ENCODE data around the gene SSR4.

SSR4 gene

DNA sequence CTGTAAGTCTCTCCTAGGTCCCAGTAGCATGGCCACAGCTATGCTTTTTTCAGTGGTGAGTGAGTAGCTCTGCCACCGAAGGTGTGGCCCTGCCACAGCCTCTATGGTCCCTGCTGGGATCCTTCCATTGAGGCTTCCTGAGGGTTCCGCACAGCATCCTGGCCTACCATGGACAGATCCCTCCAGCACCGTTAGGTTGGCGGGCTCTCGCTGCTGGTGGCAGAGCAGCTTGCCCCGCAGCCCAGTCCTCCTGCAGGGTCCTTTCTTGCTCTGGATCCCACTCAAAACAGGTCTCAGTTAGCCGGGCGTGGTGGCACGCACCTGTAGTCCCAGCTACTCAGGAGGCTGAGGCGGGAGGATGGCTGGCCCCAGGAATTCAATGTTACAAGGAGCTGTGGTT is 38.3 kb downstream of the SSR4 start:
- no peak for DNase-seq (ENCODE audit: low read depth)
- H3K4me3 ChIP-seq (ENCODE audit: low read length) = no peak overlapping the region
- TF ChIP-seq, protein P1, sequence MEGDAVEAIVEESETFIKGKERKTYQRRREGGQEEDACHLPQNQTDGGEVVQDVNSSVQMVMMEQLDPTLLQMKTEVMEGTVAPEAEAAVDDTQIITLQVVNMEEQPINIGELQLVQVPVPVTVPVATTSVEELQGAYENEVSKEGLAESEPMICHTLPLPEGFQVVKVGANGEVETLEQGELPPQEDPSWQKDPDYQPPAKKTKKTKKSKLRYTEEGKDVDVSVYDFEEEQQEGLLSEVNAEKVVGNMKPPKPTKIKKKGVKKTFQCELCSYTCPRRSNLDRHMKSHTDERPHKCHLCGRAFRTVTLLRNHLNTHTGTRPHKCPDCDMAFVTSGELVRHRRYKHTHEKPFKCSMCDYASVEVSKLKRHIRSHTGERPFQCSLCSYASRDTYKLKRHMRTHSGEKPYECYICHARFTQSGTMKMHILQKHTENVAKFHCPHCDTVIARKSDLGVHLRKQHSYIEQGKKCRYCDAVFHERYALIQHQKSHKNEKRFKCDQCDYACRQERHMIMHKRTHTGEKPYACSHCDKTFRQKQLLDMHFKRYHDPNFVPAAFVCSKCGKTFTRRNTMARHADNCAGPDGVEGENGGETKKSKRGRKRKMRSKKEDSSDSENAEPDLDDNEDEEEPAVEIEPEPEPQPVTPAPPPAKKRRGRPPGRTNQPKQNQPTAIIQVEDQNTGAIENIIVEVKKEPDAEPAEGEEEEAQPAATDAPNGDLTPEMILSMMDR (conservative IDR thresholded peaks at IDR 0.05; ENCODE audit: low read depth, low read length) = no peak

DNA sequence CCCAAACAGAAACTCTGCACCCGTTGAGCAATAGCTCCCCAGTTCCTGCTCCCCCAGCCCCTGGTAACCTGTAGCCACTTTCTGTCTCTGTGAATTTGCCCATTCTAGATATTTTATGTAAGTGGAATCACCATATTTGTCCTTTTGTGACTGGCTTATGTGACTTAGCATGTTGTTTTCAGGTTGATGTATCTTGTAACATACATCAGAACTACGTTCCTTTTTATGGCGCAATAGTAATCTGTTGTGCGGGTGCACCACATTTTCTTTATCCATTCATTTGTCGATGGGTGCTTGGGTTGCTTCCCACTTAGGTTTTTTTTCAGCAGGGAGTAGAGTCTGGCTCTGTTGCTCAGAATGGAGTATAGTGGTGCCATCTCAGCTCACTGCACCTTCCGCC is 42.5 kb downstream of the SSR4 start:
- no peak overlapping the region for H3K4me3 ChIP-seq (ENCODE audit: low read length)
- TF ChIP-seq, protein P1 (conservative IDR thresholded peaks at IDR 0.05; ENCODE audit: low read depth, low read length) = no peak
- no peak for DNase-seq (ENCODE audit: low read depth)

DNA sequence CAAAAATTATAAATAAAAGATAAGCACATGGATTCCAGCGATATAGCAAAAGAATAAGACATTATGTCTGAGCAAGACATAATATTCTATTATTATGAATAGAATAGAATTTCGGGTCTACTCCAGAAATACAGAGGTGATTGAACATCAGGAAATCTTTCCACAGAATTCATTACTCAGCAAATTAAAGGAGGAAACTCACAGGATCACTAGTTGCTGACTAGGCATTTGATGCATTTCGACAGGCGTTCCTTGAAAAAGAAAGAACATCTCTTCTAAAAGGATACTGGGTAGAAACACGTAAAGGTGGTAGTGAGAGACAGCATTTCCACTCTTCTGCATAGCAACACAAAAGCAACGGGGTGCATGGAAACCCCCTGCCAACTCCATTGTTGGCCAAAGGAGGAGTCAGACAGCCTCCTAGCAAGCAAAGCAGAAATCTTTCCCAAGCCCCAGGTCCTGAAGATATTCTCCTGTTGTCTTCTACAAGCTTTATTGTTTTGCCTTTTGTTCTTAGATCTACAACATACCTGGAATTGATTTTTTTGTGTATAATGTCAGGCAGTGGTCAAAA is 50.1 kb downstream of the SSR4 start:
- no peak for DNase-seq (ENCODE audit: low read depth)
- no peak overlapping the region for H3K4me3 ChIP-seq (ENCODE audit: low read length)
- TF ChIP-seq, protein P1 (conservative IDR thresholded peaks at IDR 0.05; ENCODE audit: low read depth, low read length) = no peak

DNA sequence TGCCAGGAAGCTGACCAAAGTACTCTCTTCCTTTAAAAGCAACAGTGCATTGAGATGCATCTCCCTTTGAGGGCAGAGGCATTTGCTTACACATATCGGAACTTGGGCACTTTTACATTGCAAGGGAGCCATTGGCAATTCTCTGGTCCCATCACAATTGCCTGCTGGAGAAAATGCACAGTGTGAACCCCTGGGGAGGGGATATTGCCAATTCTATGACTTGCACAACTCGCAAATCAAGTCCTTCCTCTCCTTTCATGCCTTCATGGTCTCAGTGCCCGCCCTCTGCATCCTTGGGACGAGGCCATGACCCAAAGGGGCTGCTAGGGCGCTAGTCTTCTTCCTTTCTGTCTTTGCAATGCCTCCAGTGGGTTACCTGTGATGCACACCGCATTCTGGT is 50.7 kb downstream of the SSR4 start:
- TF ChIP-seq, protein P1 (conservative IDR thresholded peaks at IDR 0.05; ENCODE audit: low read depth, low read length) = no peak
- DNase-seq (ENCODE audit: low read depth) = no peak
- H3K4me3 ChIP-seq (ENCODE audit: low read length) = no peak overlapping the region

DNA sequence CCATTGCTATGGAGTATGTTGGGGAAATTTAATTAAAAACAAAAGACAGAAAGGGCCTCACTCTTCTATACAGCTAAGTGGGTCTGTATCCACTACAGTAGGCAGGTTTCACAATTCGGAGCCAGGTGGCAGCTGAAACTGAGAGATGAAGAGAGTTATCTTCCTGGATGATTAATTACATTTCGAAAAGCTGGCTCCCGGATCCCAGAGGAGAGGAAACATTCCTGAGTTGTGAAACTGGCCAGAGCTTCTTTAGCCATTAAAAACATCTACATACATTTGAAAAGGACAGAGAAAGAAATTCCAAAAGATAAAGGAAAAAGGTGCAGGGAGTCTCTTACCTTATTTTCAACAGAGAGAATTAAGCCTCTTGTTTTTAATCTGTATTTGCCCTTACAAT is 51.4 kb downstream of the SSR4 start:
- no peak for DNase-seq (ENCODE audit: low read depth)
- H3K4me3 ChIP-seq (ENCODE audit: low read length) = no peak overlapping the region
- TF ChIP-seq, protein P1 (conservative IDR thresholded peaks at IDR 0.05; ENCODE audit: low read depth, low read length) = no peak

All from retinal pigment epithelial cell (primary cell).